Keratinocyte (primary cell): ENCODE results near the gene APP. TPM values are rescaled to one million over a fixed set of nuclear protein-coding genes. Genes with fewer than 3 reads are reported as not detected.

Source experiments
- DNase-seq: peaks from one replicate; pipeline ENCODE4 v3.0.0-alpha.2; 2011; ENCODE audit warnings: low read depth, missing footprints, low spot score
- FAIRE-seq: peaks from 2 replicates; lab custom pipeline; 2011; peaks lifted over from hg19 to GRCh38; lab: Jason Lieb, UNC
- H2AFZ ChIP-seq: 2 replicates; pipeline ENCODE4 v1.6.0; 2012; ENCODE audit warnings: low read length, control low read depth, inconsistent platforms; ENCODE audit not compliant: control insufficient read depth
- H3K27ac ChIP-seq: 2 replicates; pipeline ENCODE4 v1.5.1; 2011; ENCODE audit warnings: low read length; ENCODE audit not compliant: control insufficient read depth, insufficient read depth
- H3K27me3 ChIP-seq: 3 replicates; pipeline ENCODE4 v1.6.0; 2011; ENCODE audit warnings: low read length; ENCODE audit not compliant: control insufficient read depth, insufficient read depth; ENCODE audit errors: extremely low read depth
- H3K36me3 ChIP-seq, 2 experiments: 2 replicates in 1 of 2; 3 replicates in 1 of 2; pipeline ENCODE4 v1.5.1; 2011; ENCODE audit warnings: low read length in 2 of 2, mild to moderate bottlenecking in 1 of 2; ENCODE audit not compliant: control insufficient read depth in 2 of 2, insufficient read depth in 2 of 2; ENCODE audit errors: extremely low read depth in 1 of 2
- H3K4me1 ChIP-seq: 3 replicates; pipeline ENCODE4 v1.5.1; 2011; ENCODE audit warnings: low read length; ENCODE audit not compliant: control insufficient read depth, insufficient read depth; ENCODE audit errors: extremely low read depth
- H3K4me2 ChIP-seq: 3 replicates; pipeline ENCODE4 v1.6.0; 2011; ENCODE audit warnings: low read depth, low read length; ENCODE audit not compliant: control insufficient read depth, insufficient read depth; ENCODE audit errors: extremely low read depth
- H3K4me3 ChIP-seq, 3 experiments: fragments of 200-600 bp in 1 of 3; sonication (generic) in 1 of 3; 2 replicates in 2 of 3; 3 replicates in 1 of 3; pipeline ENCODE4 v1.5.1; 2011 to 2016; ENCODE audit warnings: low read length in 3 of 3, mild to moderate bottlenecking in 3 of 3, control low read depth in 2 of 3, inconsistent platforms in 1 of 3, low read depth in 1 of 3, mixed read lengths in 1 of 3, mixed run types in 1 of 3, moderate library complexity in 1 of 3; ENCODE audit not compliant: control insufficient read depth in 2 of 3, insufficient read depth in 2 of 3; ENCODE audit errors: extremely low read depth in 1 of 3
- H3K79me2 ChIP-seq: 2 replicates; pipeline ENCODE4 v1.6.0; 2012; ENCODE audit warnings: low read length; ENCODE audit not compliant: control insufficient read depth, insufficient read depth
- H3K9ac ChIP-seq: 3 replicates; pipeline ENCODE4 v1.6.0; 2011; ENCODE audit warnings: low read length; ENCODE audit not compliant: control insufficient read depth, insufficient read depth; ENCODE audit errors: extremely low read depth
- H3K9me1 ChIP-seq: 3 replicates; pipeline ENCODE4 v1.6.0; 2011; ENCODE audit warnings: low read length; ENCODE audit not compliant: control insufficient read depth, insufficient read depth; ENCODE audit errors: extremely low read depth
- H3K9me3 ChIP-seq: 2 replicates; pipeline ENCODE4 v1.5.1; 2012; ENCODE audit warnings: low read depth, low read length; ENCODE audit not compliant: control insufficient read depth
- H4K20me1 ChIP-seq: 3 replicates; pipeline ENCODE4 v1.6.0; 2011; ENCODE audit warnings: low read length; ENCODE audit not compliant: control insufficient read depth, insufficient read depth; ENCODE audit errors: extremely low read depth
- EZH2 ChIP-seq: IDR thresholded peaks from one replicate; pipeline ENCODE4 v1.6.1; 2012; ENCODE audit warnings: inconsistent platforms, mild to moderate bottlenecking, low read length, moderate library complexity
- dilution Hi-C: fragments of 300-500 bp; cut with MboI; formaldehyde crosslinking; loops from one replicate; pipeline ENCODE4 v1.7.0; 2020; ENCODE audit warnings: low sequenced_read_pairs; ENCODE audit not compliant: extremely low pct_ligation_motif_present
- polyA plus RNA-seq, 5 experiments: library from polyadenylated mRNA; depleted of rRNA in 3 of 5; stranded (reverse) in 3 of 5; stranded (forward) in 1 of 5; unstranded in 1 of 5; fragments of >200 nt; gene quantifications; 1 replicate in 1 of 5; 2 replicates in 3 of 5; 3 replicates in 1 of 5; pipeline versions ENCODE4 v1.2.1 to v1.2.3, GENCODE V29; 2011 to 2012; ENCODE audit warnings: missing spikeins in 2 of 5, low read depth in 1 of 5, low replicate concordance in 1 of 5
- TF ChIP-seq, protein P1 (sequence below), 3 experiments: IDR thresholded peaks in 1 of 3; conservative IDR thresholded peaks in 1 of 3; optimal IDR thresholded peaks in 1 of 3; 2 replicates in 2 of 3; 3 replicates in 1 of 3; pipeline versions ENCODE3 to v1.5.1; 2011; ENCODE audit warnings: low read length in 3 of 3, mild to moderate bottlenecking in 3 of 3, moderate library complexity in 2 of 3, control low read depth in 1 of 3, inconsistent platforms in 1 of 3; ENCODE audit not compliant: insufficient read depth in 2 of 3; ENCODE audit errors: extremely low read depth in 1 of 3

Gene APP
- polyA plus RNA-seq, 1 donor (not counting 4 experiments of a cell fraction or from before 2014, with no cell fraction given): 1,015 TPM

- Histone ChIP-seq H3K9ac (no peak overlapping the region), H2AFZ (no peak overlapping the region), H3K4me2 (no peak overlapping the region), H3K27ac (no peak overlapping the region), H3K27me3 (no peaks in the 10 kb centered on the region), H3K36me3 (peaks cover 23 to 28% of the 10 kb centered on the region in 2 experiments), H3K9me3 (no peaks in the 10 kb centered on the region), H4K20me1 (no peaks in the 10 kb centered on the region), H3K4me1 (no peaks in the 10 kb centered on the region), H3K9me1 (peaks cover 2% of the 10 kb centered on the region), H3K79me2 (peaks cover 4% of the 10 kb centered on the region), H3K4me3 (no peak overlapping the region)
- no peak for FAIRE-seq
- dilution Hi-C loops: no loop called here
- TF ChIP-seq, protein P1, sequence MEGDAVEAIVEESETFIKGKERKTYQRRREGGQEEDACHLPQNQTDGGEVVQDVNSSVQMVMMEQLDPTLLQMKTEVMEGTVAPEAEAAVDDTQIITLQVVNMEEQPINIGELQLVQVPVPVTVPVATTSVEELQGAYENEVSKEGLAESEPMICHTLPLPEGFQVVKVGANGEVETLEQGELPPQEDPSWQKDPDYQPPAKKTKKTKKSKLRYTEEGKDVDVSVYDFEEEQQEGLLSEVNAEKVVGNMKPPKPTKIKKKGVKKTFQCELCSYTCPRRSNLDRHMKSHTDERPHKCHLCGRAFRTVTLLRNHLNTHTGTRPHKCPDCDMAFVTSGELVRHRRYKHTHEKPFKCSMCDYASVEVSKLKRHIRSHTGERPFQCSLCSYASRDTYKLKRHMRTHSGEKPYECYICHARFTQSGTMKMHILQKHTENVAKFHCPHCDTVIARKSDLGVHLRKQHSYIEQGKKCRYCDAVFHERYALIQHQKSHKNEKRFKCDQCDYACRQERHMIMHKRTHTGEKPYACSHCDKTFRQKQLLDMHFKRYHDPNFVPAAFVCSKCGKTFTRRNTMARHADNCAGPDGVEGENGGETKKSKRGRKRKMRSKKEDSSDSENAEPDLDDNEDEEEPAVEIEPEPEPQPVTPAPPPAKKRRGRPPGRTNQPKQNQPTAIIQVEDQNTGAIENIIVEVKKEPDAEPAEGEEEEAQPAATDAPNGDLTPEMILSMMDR (optimal IDR thresholded peaks at IDR 0.05 in 1 of 3, IDR thresholded peaks at IDR 0.05 in 1 of 3, conservative IDR thresholded peaks at IDR 0.05 in 1 of 3; ENCODE audit: extremely low read depth in 1 of 3, insufficient read depth in 2 of 3, low read length in 3 of 3): no peak
- no peak for TF ChIP-seq EZH2
- DNase-seq: no peak
Observed at GRCh38 chr21:25908495-25908894, 262.1 kb downstream of the APP start.

- peaks cover 25 to 31% of the 10 kb centered on the region in 2 experiments for H3K36me3 ChIP-seq
- H3K9me1 ChIP-seq: peaks cover 2% of the 10 kb centered on the region
- no peak overlapping the region for H3K4me2 ChIP-seq
- no peak for FAIRE-seq
- no peaks in the 10 kb centered on the region for H3K4me1 ChIP-seq
- peaks cover 4% of the 10 kb centered on the region for H3K79me2 ChIP-seq
- no peak overlapping the region for H3K4me3 ChIP-seq
- TF ChIP-seq, protein P1 (optimal IDR thresholded peaks at IDR 0.05 in 1 of 3, IDR thresholded peaks at IDR 0.05 in 1 of 3, conservative IDR thresholded peaks at IDR 0.05 in 1 of 3; ENCODE audit: extremely low read depth in 1 of 3, insufficient read depth in 2 of 3, low read length in 3 of 3): no peak
- no peak for TF ChIP-seq EZH2
- H3K27me3 ChIP-seq: no peaks in the 10 kb centered on the region
- H4K20me1 ChIP-seq: no peaks in the 10 kb centered on the region
- no peaks in the 10 kb centered on the region for H3K9me3 ChIP-seq
- H3K27ac ChIP-seq: no peak overlapping the region
- dilution Hi-C loops: no loop called here
- no peak overlapping the region for H3K9ac ChIP-seq
- DNase-seq: no peak
- H2AFZ ChIP-seq: no peak overlapping the region
Observed at GRCh38 chr21:25907573-25908275, 262.8 kb downstream of the APP start.
